PFSK-1 (cell line): ENCODE results near the gene GPC3.

Source experiments
- FOXP2 ChIP-seq: optimal IDR thresholded peaks from 2 replicates; pipeline ENCODE3; 2011; ENCODE audit warnings: borderline replicate concordance, control low read depth, inconsistent platforms; ENCODE audit not compliant: insufficient read depth; ENCODE audit errors: extremely low read length, extremely low read depth
- POLR2AphosphoS5 ChIP-seq: IDR thresholded peaks from 2 replicates; pipeline ENCODE4 v1.6.1; 2012; ENCODE audit warnings: low read depth, mild to moderate bottlenecking, control low read depth, low read length, moderate library complexity
- REST ChIP-seq, 2 experiments: IDR thresholded peaks; 2 replicates each; pipeline versions ENCODE4 v1.6.1 to v1.8.0; 2011 to 2012; ENCODE audit warnings: low read depth in 2 of 2, low read length in 2 of 2, control low read depth in 1 of 2, inconsistent platforms in 1 of 2, mild to moderate bottlenecking in 1 of 2, moderate library complexity in 1 of 2; ENCODE audit not compliant: insufficient read depth in 1 of 2
- SIN3A ChIP-seq: IDR thresholded peaks from 2 replicates; pipeline ENCODE4 v1.6.1; 2012; ENCODE audit warnings: mild to moderate bottlenecking, low read length, moderate library complexity, borderline replicate concordance; ENCODE audit not compliant: insufficient read depth
- TAF1 ChIP-seq: IDR thresholded peaks from 2 replicates; pipeline ENCODE4 v1.6.1; 2012; ENCODE audit warnings: low read length, control low read depth, borderline replicate concordance; ENCODE audit not compliant: insufficient read depth

GRCh38 chrX:133668225-133668931 lies 317.0 kb downstream of the GPC3 start:
- TF ChIP-seq POLR2AphosphoS5 (no peak), SIN3A (no peak), TAF1 (no peak), FOXP2 (no peak), REST (IDR thresholded peaks at IDR 0.05; ENCODE audit: insufficient read depth in 1 of 2, low read depth in 2 of 2, low read length in 2 of 2) (no peak)
